Thoracic aorta (tissue), 2 donors: ENCODE measurements around the gene PNLIPRP3. TPM values are rescaled to one million over a fixed set of nuclear protein-coding genes. Genes with fewer than 3 reads are reported as not detected.
A peak's percentile ranks its signal among the peaks of the same experiment; 100 is the strongest.
"Not testable (repeated sequence)": the region's sequence is repeated elsewhere in the genome, so short reads cannot be mapped to it uniquely, and the experiment has no call there.

Experiments
- ATAC-seq: fragments of 150-250 bp; one replicate; pipeline ENCODE4 v1.8.0; 2017; ENCODE audit warnings: low read depth; ENCODE audit not compliant: insufficient number of reproducible peaks, low FRiP score
- DNase-seq: peaks from one replicate; pipeline ENCODE4 v3.0.0-alpha.2; 2020; ENCODE audit warnings: low spot score
- H3K27ac ChIP-seq, 2 donors: fragments of 200-600 bp; sonication (generic); 1 replicate in 1 of 2; 2 replicates in 1 of 2; pipeline ENCODE4 v1.5.1; 2016; ENCODE audit warnings: mild to moderate bottlenecking in 2 of 2, moderate library complexity in 2 of 2
- H3K27me3 ChIP-seq: fragments of 200-600 bp; sonication (generic); replicated peaks from 2 replicates; pipeline ENCODE4 v1.6.0; 2016; ENCODE audit warnings: mild to moderate bottlenecking; ENCODE audit not compliant: insufficient read depth
- H3K36me3 ChIP-seq: fragments of 200-600 bp; sonication (generic); one replicate; pipeline ENCODE4 v1.5.1; 2016
- H3K4me1 ChIP-seq, 2 donors: fragments of 200-600 bp; sonication (generic); 1 replicate in 1 of 2; 2 replicates in 1 of 2; pipeline versions ENCODE4 v1.5.1 to v1.6.0; 2016; ENCODE audit warnings: low read depth in 2 of 2, mild to moderate bottlenecking in 1 of 2; ENCODE audit not compliant: control insufficient read depth in 1 of 2
- H3K4me3 ChIP-seq: fragments of 200-600 bp; sonication (generic); 2 replicates; pipeline ENCODE4 v1.5.1; 2016; ENCODE audit warnings: mild to moderate bottlenecking
- H3K9me3 ChIP-seq: fragments of 200-600 bp; sonication (generic); 2 replicates; pipeline ENCODE4 v1.5.1; 2016
- CTCF ChIP-seq: fragments of 200-600 bp; sonication (generic); IDR thresholded peaks from one replicate; pipeline ENCODE4 v1.5.1; 2019; ENCODE audit warnings: antibody characterized with exemption
- total RNA-seq, 2 donors: library from RNA; depleted of rRNA; stranded (reverse); fragments of >200 nt; gene quantifications; one replicate each; pipeline versions ENCODE4 v1.1.0 to v1.2.3, GENCODE V29; 2016

The PNLIPRP3 gene
- 1 to 10 TPM in 1 of 2 donors, not detected in 1; 1.1 TPM for total RNA-seq

GRCh38 chr10:116427671-116428070 lies at the start of gene PNLIPRP3:
Gene PNLIPRP3 (plus strand): TSS chr10:116427847. CDS start chr10:116428013, 166 bp downstream.
- Histone ChIP-seq H3K27me3 (no peaks in the 10 kb centered on the region), H3K9me3 (no peaks in the 10 kb centered on the region), H3K4me3 (no peak within 1 kb of the TSS), H3K36me3 (no peaks in the 10 kb centered on the region), H3K4me1 (no peaks in the 10 kb centered on the region), H3K27ac (no peak within 1 kb of the TSS)
- no peak for ATAC-seq
- no peak for DNase-seq
- TF ChIP-seq CTCF = no peak

- DNase-seq (no peak), ATAC-seq (no peak)
- TF ChIP-seq CTCF = no peak
- no peaks in the 10 kb centered on the region for H3K36me3 ChIP-seq
- H3K4me3 ChIP-seq = no peak overlapping the region
- H3K4me1 ChIP-seq = no peaks in the 10 kb centered on the region
- H3K9me3 ChIP-seq = no peaks in the 10 kb centered on the region
- H3K27me3 ChIP-seq = no peaks in the 10 kb centered on the region
- no peak overlapping the region for H3K27ac ChIP-seq
Observed at GRCh38 chr10:116382290-116382689, 45.4 kb upstream of the PNLIPRP3 start.

GRCh38 chr10:116385311-116385710 lies 42.3 kb upstream of the PNLIPRP3 start:
- Histone ChIP-seq H3K9me3 (no peaks in the 10 kb centered on the region), H3K27ac (no peak overlapping the region), H3K4me1 (no peaks in the 10 kb centered on the region), H3K27me3 (no peaks in the 10 kb centered on the region), H3K4me3 (no peak overlapping the region), H3K36me3 (no peaks in the 10 kb centered on the region)
- DNase-seq (no peak), ATAC-seq (no peak)
- no peak for TF ChIP-seq CTCF

GRCh38 chr10:116385994-116386809 lies 41.4 kb upstream of the PNLIPRP3 start:
- no peak overlapping the region for H3K27ac ChIP-seq
- H3K27me3 ChIP-seq = no peaks in the 10 kb centered on the region
- peak; percentile 64 for TF ChIP-seq CTCF
- H3K4me3 ChIP-seq = no peak overlapping the region
- ATAC-seq = no peak
- H3K4me1 ChIP-seq = no peaks in the 10 kb centered on the region
- H3K9me3 ChIP-seq = no peaks in the 10 kb centered on the region
- no peak for DNase-seq
- H3K36me3 ChIP-seq = no peaks in the 10 kb centered on the region

- DNase-seq, H3K27ac ChIP-seq, H3K4me3 ChIP-seq, H3K4me1 ChIP-seq, H3K9me3 ChIP-seq, H3K27me3 ChIP-seq, H3K36me3 ChIP-seq, ATAC-seq: not testable (repeated sequence)
Observed at GRCh38 chr10:116393246-116393831, 34.3 kb upstream of the PNLIPRP3 start.
